A673 (cell line): ENCODE data around the gene LCK. TPM values are rescaled to one million over a fixed set of nuclear protein-coding genes. Genes with fewer than 3 reads are reported as not detected.
"Not testable (repeated sequence)": the region's sequence is repeated elsewhere in the genome, so short reads cannot be mapped to it uniquely, and the experiment has no call there.

Source experiments
- BruUV-seq: library from RNA; stranded (reverse); fragments of 400-500 nt; replicated peaks from 2 replicates; lab custom pipeline; 2021; lab: Mats Ljungman, UMichigan
- CTCF ChIA-PET: fragments of 300-600 bp; sonication (Branson Sonifier 250); formaldehyde crosslinking; loops from one replicate; lab custom pipeline; 2022; ENCODE audit warnings: antibody characterized with exemption; lab: Charles Lee
- POLR2A ChIA-PET: fragments of 300-600 bp; sonication (Branson Sonifier 250); formaldehyde crosslinking; loops from one replicate; lab custom pipeline; 2022; ENCODE audit warnings: antibody characterized with exemption; ENCODE audit not compliant: low non-redundant PET; lab: Charles Lee
- DNase-seq: peaks from one replicate; pipeline ENCODE4 v3.0.0-alpha.2; 2015; ENCODE audit warnings: low spot score
- H3K27ac ChIP-seq: fragments of 200-600 bp; sonication (generic); 2 replicates; pipeline ENCODE4 v1.5.1; 2016; ENCODE audit warnings: mixed run types, low read depth, mild to moderate bottlenecking, mixed read lengths, antibody characterized with exemption, low read length; ENCODE audit not compliant: poor library complexity, severe bottlenecking
- H3K27me3 ChIP-seq: fragments of 200-600 bp; sonication (generic); replicated peaks from 2 replicates; pipeline ENCODE4 v1.6.1; 2017; ENCODE audit warnings: mixed run types, low read depth, mild to moderate bottlenecking, mixed read lengths, antibody characterized with exemption, low read length; ENCODE audit not compliant: insufficient read depth, poor library complexity
- H3K36me3 ChIP-seq: fragments of 200-600 bp; sonication (generic); 2 replicates; pipeline ENCODE4 v1.6.1; 2016; ENCODE audit warnings: mixed run types, mild to moderate bottlenecking, mixed read lengths, antibody characterized with exemption, low read length; ENCODE audit not compliant: insufficient read depth, poor library complexity, severe bottlenecking
- H3K4me1 ChIP-seq: fragments of 200-600 bp; sonication (generic); 2 replicates; pipeline ENCODE4 v1.6.1; 2017; ENCODE audit warnings: mixed run types, mild to moderate bottlenecking, mixed read lengths, antibody characterized with exemption, low read length; ENCODE audit not compliant: insufficient read depth, poor library complexity, severe bottlenecking
- H3K4me3 ChIP-seq: fragments of 200-600 bp; sonication (generic); 2 replicates; pipeline ENCODE4 v1.5.1; 2016; ENCODE audit warnings: low read depth, mixed run types, mild to moderate bottlenecking, mixed read lengths, low read length; ENCODE audit not compliant: poor library complexity, severe bottlenecking
- H3K9me3 ChIP-seq: fragments of 200-600 bp; sonication (generic); 2 replicates; pipeline ENCODE4 v1.6.1; 2016; ENCODE audit warnings: mixed run types, low read depth, mild to moderate bottlenecking, mixed read lengths, antibody characterized with exemption, low read length; ENCODE audit not compliant: poor library complexity, severe bottlenecking
- EZH2 ChIP-seq: fragments of 200-600 bp; sonication (generic); IDR thresholded peaks from 2 replicates; pipeline ENCODE4 v1.6.1; 2017; ENCODE audit warnings: borderline replicate concordance, low read depth, mild to moderate bottlenecking, mixed read lengths, antibody characterized with exemption, low read length; ENCODE audit not compliant: poor library complexity, severe bottlenecking
- intact Hi-C: fragments of 100-400 bp; cut with micrococcal nuclease; formaldehyde crosslinking; loops from one replicate; pipeline ENCODE4 v1.10.0; 2022; ENCODE audit not compliant: unreplicated experiment
- total RNA-seq: library from RNA; stranded (reverse); gene quantifications from 2 replicates; pipeline ENCODE4 v1.2.3, GENCODE V29; 2021
- TF ChIP-seq, protein P1 (sequence below): fragments of 300-800, 200-600 bp; sonication (generic); conservative IDR thresholded peaks from 2 replicates; pipeline ENCODE4 v1.5.1; 2017; ENCODE audit warnings: low read depth, mild to moderate bottlenecking, antibody characterized with exemption, low read length, moderate library complexity, mixed read lengths

The LCK gene
- total RNA-seq, 1 experiment from 2014 or later: not detected

DNA sequence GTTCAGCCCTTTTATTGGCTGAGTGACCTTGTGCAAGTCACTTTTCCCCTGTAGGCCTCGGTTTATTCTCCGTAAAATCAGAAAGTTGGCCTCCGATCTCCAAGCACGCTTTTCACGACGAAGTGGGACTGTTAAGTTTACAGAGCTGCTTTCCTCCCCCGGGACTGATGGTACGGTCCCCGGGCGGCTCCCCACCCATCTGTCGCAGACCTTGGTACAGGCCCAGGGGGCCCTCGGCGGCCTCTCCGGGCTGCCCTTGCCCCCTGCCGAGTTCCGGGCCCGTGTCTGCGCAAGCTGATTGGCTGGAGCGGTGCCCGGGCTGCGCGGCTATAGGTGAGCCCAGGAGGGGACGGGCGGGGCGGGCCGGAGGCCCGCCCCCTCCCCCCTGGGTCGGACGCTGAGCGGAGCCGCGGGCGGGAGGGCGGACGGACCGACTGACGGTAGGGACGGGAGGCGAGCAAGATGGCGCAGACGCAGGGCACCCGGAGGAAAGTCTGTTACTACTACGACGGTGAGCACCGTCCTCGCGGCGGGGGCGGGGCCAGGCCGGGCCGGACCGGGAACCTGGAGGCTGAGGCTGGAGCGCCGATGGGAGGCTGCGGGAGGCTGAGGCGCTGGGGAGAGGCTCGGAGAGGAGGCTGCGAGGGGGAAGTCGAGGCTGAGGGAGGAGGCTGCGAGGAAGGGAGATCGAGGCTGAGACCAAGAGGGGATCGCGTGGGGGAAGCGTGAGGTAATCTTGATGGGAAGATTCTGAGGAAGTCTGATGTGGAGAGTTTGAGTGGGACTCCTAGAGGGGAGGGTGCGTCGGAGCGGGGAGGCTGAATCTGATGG is 40.9 kb downstream of the LCK start, which contains the start of gene HDAC1:
TSS of gene HDAC1 (plus strand) at position 376 of the 831 bp plus-strand sequence. CDS start at position 463, 87 bp downstream.
- no peaks in the 10 kb centered on the region for H3K36me3 ChIP-seq
- no TSS peak for BruUV-seq
- intact Hi-C loops: no loop called here
- ChIA-PET POLR2A (interaction anchor here (0.6 kb wide), 1 partner anchor 151 kb away, joined by 3 read pairs; no protein-coding TSS in a partner anchor), CTCF (interaction anchor here (0.6 kb wide), 1 partner anchor 44 kb away, joined by 7 read pairs; the partner anchor contains the start of gene MARCKSL1)
- H3K9me3 ChIP-seq: no peaks in the 10 kb centered on the region
- no peaks in the 10 kb centered on the region for H3K27me3 ChIP-seq
- DNase-seq: peak; percentile 98
- H3K27ac ChIP-seq: peak within 1 kb of the TSS; percentile 90
- TF ChIP-seq EZH2: no peak
- TF ChIP-seq, protein P1, sequence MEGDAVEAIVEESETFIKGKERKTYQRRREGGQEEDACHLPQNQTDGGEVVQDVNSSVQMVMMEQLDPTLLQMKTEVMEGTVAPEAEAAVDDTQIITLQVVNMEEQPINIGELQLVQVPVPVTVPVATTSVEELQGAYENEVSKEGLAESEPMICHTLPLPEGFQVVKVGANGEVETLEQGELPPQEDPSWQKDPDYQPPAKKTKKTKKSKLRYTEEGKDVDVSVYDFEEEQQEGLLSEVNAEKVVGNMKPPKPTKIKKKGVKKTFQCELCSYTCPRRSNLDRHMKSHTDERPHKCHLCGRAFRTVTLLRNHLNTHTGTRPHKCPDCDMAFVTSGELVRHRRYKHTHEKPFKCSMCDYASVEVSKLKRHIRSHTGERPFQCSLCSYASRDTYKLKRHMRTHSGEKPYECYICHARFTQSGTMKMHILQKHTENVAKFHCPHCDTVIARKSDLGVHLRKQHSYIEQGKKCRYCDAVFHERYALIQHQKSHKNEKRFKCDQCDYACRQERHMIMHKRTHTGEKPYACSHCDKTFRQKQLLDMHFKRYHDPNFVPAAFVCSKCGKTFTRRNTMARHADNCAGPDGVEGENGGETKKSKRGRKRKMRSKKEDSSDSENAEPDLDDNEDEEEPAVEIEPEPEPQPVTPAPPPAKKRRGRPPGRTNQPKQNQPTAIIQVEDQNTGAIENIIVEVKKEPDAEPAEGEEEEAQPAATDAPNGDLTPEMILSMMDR: no peak
- H3K4me3 ChIP-seq: peak within 1 kb of the TSS; percentile 98
- H3K4me1 ChIP-seq: peaks cover 22% of the 10 kb centered on the region

DNA sequence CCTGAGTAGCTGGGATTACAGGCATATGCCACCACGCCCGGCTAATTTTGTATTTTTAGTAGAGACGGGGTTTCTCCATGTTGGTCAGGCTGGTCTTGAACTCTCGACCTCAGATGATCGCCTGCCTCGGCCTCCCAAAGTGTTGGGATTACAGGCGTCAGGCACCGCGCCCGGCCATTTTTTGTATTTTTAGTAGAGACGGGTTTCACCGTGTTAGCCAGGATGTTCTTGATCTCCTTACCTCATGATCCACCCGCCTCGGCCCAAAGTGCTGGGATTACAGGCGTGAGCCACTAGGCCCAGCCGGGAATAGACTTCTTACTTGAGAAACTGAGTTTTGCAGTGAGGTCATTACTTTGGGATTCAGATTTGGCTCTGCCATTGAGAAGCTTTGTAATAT is 47.1 kb downstream of the LCK start:
- POLR2A ChIA-PET, H3K27ac ChIP-seq, BruUV-seq, H3K4me1 ChIP-seq, H3K9me3 ChIP-seq, intact Hi-C loops, H3K4me3 ChIP-seq, H3K27me3 ChIP-seq, DNase-seq, CTCF ChIA-PET: not testable (repeated sequence)
- peaks cover 12% of the 10 kb centered on the region for H3K36me3 ChIP-seq

DNA sequence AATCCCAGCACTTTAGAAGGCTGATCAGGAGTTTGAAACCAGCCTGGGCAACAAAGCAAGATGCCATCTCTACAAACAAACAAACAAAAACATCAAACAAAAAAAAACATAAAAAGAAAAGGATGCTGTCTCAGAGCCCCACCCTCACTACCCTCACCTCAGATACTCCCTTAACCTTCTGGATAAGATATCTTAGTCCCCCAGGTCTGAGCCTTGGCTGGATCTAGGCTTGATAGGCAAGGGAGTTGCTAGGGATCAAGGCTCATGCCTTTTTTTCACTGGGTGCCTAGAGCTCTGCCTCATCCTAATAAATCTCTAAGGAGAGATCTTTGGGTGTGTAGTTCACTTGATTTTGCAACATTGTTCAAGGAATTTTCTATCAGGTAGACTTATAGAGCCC is 48.3 kb downstream of the LCK start:
- Histone ChIP-seq H3K4me1 (no peaks in the 10 kb centered on the region), H3K27me3 (no peaks in the 10 kb centered on the region), H3K4me3 (no peak overlapping the region), H3K27ac (no peak overlapping the region), H3K36me3 (peaks cover 23% of the 10 kb centered on the region), H3K9me3 (no peaks in the 10 kb centered on the region)
- BruUV-seq: no TSS peak
- ChIA-PET CTCF (no interaction called here), POLR2A (no interaction called here)
- intact Hi-C loops: no loop called here
- no peak for DNase-seq
- TF ChIP-seq EZH2: no peak
- TF ChIP-seq, protein P1: no peak
